ENCODE measurements around the gene LSAMP. TPM values are rescaled to one million over a fixed set of nuclear protein-coding genes. Genes with fewer than 3 reads are reported as not detected.

The LSAMP gene
- total RNA-seq, 2 experiments from 2014 or later, result not detected

- no peak for TF ChIP-seq CTCF (IDR thresholded peaks at IDR 0.05)
- Mint-ChIP-seq H3K4me3 (no peak overlapping the region), H3K27ac (no peak overlapping the region), H3K4me1 (ENCODE audit: low read depth) (no peaks in the 10 kb centered on the region), H3K36me3 (ENCODE audit: low read depth) (no peaks in the 10 kb centered on the region), H3K9me3 (peaks cover 9% of the 10 kb centered on the region), H3K27me3 (no peaks in the 10 kb centered on the region)
- intact Hi-C loops (cut with micrococcal nuclease), result no loop called here
- CTCF ChIA-PET, result no interaction called here
- POLR2A ChIA-PET, result no interaction called here
- ATAC-seq, result no peak
- no peak for DNase-seq
These were observed 294.6 kb downstream of the LSAMP start for GRCh38 chr3:116150655-116151167.

GRCh38 chr3:116148881-116149851, 296.1 kb downstream of the LSAMP start:
- ATAC-seq, result no peak

GRCh38 chr3:116145613-116146012, 299.7 kb downstream of the LSAMP start:
- no peak overlapping the region for H3K27ac Mint-ChIP-seq
- ChIA-PET CTCF (no interaction called here), POLR2A (no interaction called here)
- H3K4me3 Mint-ChIP-seq, result no peak overlapping the region
- H3K27me3 Mint-ChIP-seq, result no peaks in the 10 kb centered on the region
- intact Hi-C loops (cut with micrococcal nuclease), result no loop called here
- H3K36me3 Mint-ChIP-seq (ENCODE audit: low read depth), result no peaks in the 10 kb centered on the region
- ATAC-seq (no peak), DNase-seq (no peak)
- H3K9me3 Mint-ChIP-seq, result peaks cover 9% of the 10 kb centered on the region
- no peak for TF ChIP-seq CTCF (IDR thresholded peaks at IDR 0.05)
- no peaks in the 10 kb centered on the region for H3K4me1 Mint-ChIP-seq (ENCODE audit: low read depth)

More at GRCh38 chr3:116148881-116149851, 296.1 kb downstream of the LSAMP start:
- intact Hi-C loops (cut with micrococcal nuclease), result no loop called here
- no peaks in the 10 kb centered on the region for H3K27me3 Mint-ChIP-seq
- H3K4me3 Mint-ChIP-seq, result no peak overlapping the region
- CTCF ChIA-PET, result no interaction called here
- POLR2A ChIA-PET, result no interaction called here
- H3K9me3 Mint-ChIP-seq, result peaks cover 9% of the 10 kb centered on the region
- no peak overlapping the region for H3K27ac Mint-ChIP-seq
- H3K36me3 Mint-ChIP-seq (ENCODE audit: low read depth), result no peaks in the 10 kb centered on the region
- H3K4me1 Mint-ChIP-seq (ENCODE audit: low read depth), result no peaks in the 10 kb centered on the region
- no peak for DNase-seq
- TF ChIP-seq CTCF (IDR thresholded peaks at IDR 0.05), result no peak

- ChIA-PET CTCF (no interaction called here), POLR2A (no interaction called here)
- Mint-ChIP-seq H3K36me3 (ENCODE audit: low read depth) (no peaks in the 10 kb centered on the region), H3K27me3 (no peaks in the 10 kb centered on the region), H3K27ac (no peak overlapping the region), H3K9me3 (peaks cover 7% of the 10 kb centered on the region), H3K4me1 (ENCODE audit: low read depth) (no peaks in the 10 kb centered on the region), H3K4me3 (no peak overlapping the region)
- intact Hi-C loops (cut with micrococcal nuclease), result no loop called here
- no peak for TF ChIP-seq CTCF (IDR thresholded peaks at IDR 0.05)
- no peak for DNase-seq
- ATAC-seq, result no peak
These were observed 303.6 kb downstream of the LSAMP start for GRCh38 chr3:116141724-116142123.

GRCh38 chr3:116140100-116140689, 305.1 kb downstream of the LSAMP start:
- CTCF ChIA-PET, result interaction anchor here (0.9 kb wide), 1 partner anchor 18 kb away, joined by 3 read pairs; no protein-coding TSS in a partner anchor
- intact Hi-C loops (cut with micrococcal nuclease), result no loop called here

More at GRCh38 chr3:116140100-116140689, 305.1 kb downstream of the LSAMP start:
- Mint-ChIP-seq H3K27me3 (no peaks in the 10 kb centered on the region), H3K36me3 (ENCODE audit: low read depth) (no peaks in the 10 kb centered on the region), H3K27ac (no peak overlapping the region), H3K4me3 (no peak overlapping the region), H3K9me3 (no peaks in the 10 kb centered on the region), H3K4me1 (ENCODE audit: low read depth) (no peaks in the 10 kb centered on the region)
- TF ChIP-seq CTCF (IDR thresholded peaks at IDR 0.05), result peak; percentile 82
- POLR2A ChIA-PET, result no interaction called here
- no peak for ATAC-seq
- no peak for DNase-seq

Measured in activated CD8-positive, alpha-beta T cell treated with anti-CD3 and anti-CD28 coated beads for 36 hours (primary cell).